Smooth muscle cell (in vitro differentiated cells): Measurements from ENCODE around the gene GIPC1. TPM values are rescaled to one million over a fixed set of nuclear protein-coding genes. Genes with fewer than 3 reads are reported as not detected.

Source experiments
- DNase-seq: peaks from one replicate; lab custom pipeline; 2025; ENCODE audit not compliant: unreplicated experiment; lab: John Stamatoyannopoulos, UW
- H2AFZ ChIP-seq: fragments of 200-600 bp; sonication (generic); 2 replicates; pipeline ENCODE4 v1.6.0; 2016; ENCODE audit warnings: antibody characterized with exemption, low read depth, mild to moderate bottlenecking
- H3F3A ChIP-seq: fragments of 200-600 bp; sonication (generic); 2 replicates; pipeline ENCODE4 v1.6.0; 2017; ENCODE audit warnings: antibody characterized with exemption, low read depth
- H3K27ac ChIP-seq: fragments of 200-600 bp; sonication (generic); 2 replicates; pipeline ENCODE4 v1.5.1; 2016; ENCODE audit warnings: low read depth, mild to moderate bottlenecking
- H3K27me3 ChIP-seq: fragments of 200-600 bp; sonication (generic); 2 replicates; pipeline ENCODE4 v1.6.1; 2016; ENCODE audit warnings: low read depth, mild to moderate bottlenecking
- H3K36me3 ChIP-seq: fragments of 200-600 bp; sonication (generic); 2 replicates; pipeline ENCODE4 v1.5.1; 2016; ENCODE audit warnings: low read depth
- H3K4me1 ChIP-seq: fragments of 200-600 bp; sonication (generic); 2 replicates; pipeline ENCODE4 v1.5.1; 2016; ENCODE audit warnings: low read depth
- H3K4me2 ChIP-seq: fragments of 200-600 bp; sonication (generic); 2 replicates; pipeline ENCODE4 v1.6.0; 2016; ENCODE audit warnings: mild to moderate bottlenecking
- H3K4me3 ChIP-seq: fragments of 200-600 bp; sonication (generic); 2 replicates; pipeline ENCODE4 v1.5.1; 2016; ENCODE audit warnings: mild to moderate bottlenecking
- H3K79me2 ChIP-seq: fragments of 200-600 bp; sonication (generic); 2 replicates; pipeline ENCODE4 v1.6.0; 2016; ENCODE audit warnings: low read depth, mild to moderate bottlenecking
- H3K9ac ChIP-seq: fragments of 200-600 bp; sonication (generic); 2 replicates; pipeline ENCODE4 v1.6.0; 2016; ENCODE audit warnings: low read depth
- H3K9me3 ChIP-seq: fragments of 200-600 bp; sonication (generic); replicated peaks from 2 replicates; pipeline ENCODE4 v1.5.1; 2016; ENCODE audit warnings: low read depth
- H4K20me1 ChIP-seq: fragments of 200-600 bp; sonication (generic); 2 replicates; pipeline ENCODE4 v1.6.0; 2016; ENCODE audit warnings: low read depth
- WGBS: methylation state at CpG from one replicate; pipeline ENCODE4 v1.1.7; 2016; ENCODE audit warnings: low lambda C conversion rate; 5-methylcytosine and 5-hydroxymethylcytosine counted together
- polyA plus RNA-seq: library from polyadenylated mRNA; unstranded; fragments of >200 nt; fragmentation: Nextera tagmentation; extraction: Ambion mirVana; gene quantifications from 2 replicates; pipeline ENCODE4 v1.2.1, GENCODE V29; 2016
- total RNA-seq: library from RNA; depleted of rRNA; stranded (reverse); fragments of >200 nt; gene quantifications from 2 replicates; pipeline ENCODE4 v1.2.3, GENCODE V29; 2014
- TF ChIP-seq, protein P1 (sequence below): fragments of 200-600 bp; sonication (generic); IDR thresholded peaks from 2 replicates; pipeline ENCODE4 v1.5.1; 2017; ENCODE audit warnings: borderline replicate concordance, mild to moderate bottlenecking, antibody characterized with exemption; ENCODE audit not compliant: insufficient read depth, poor library complexity, severe bottlenecking

GIPC1 gene
- total and polyA plus RNA-seq, 2 experiments from 2014 or later: 73.0 to 142 TPM

DNA sequence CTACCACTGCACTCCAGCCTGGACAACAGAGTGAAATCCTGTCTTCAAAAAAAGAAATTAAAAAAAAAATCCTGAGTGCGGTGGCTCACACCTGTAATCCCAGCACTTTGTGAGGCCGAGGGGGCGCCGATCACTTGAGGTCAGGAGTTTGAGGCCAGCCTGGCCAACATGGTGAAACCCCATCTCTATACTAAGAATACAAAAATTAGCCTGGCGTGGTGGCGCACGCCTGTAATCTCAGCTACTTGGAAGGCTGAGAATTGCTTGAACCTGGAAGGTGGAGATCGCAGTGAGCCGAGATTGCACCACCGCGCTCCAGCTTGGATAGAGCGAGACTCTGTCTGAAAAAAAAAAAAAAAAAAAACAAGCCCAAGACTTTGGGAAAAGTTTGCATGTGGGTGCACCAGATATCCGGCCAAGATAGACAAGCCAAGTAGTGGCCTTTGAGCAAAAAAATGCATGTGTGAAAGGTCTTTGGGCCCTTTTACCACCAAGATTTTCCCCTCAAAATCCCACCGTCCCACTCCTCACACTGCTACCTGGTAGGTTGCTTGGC, 16.6 kb upstream of the GIPC1 start:
- H3F3A ChIP-seq: peaks cover 5% of the 10 kb centered on the region
- no peak overlapping the region for H3K9ac ChIP-seq
- WGBS: 98% methylated on average over 14 of the region's 14 CpGs
- H3K27ac ChIP-seq: no peak overlapping the region
- no peak overlapping the region for H2AFZ ChIP-seq
- TF ChIP-seq, protein P1, sequence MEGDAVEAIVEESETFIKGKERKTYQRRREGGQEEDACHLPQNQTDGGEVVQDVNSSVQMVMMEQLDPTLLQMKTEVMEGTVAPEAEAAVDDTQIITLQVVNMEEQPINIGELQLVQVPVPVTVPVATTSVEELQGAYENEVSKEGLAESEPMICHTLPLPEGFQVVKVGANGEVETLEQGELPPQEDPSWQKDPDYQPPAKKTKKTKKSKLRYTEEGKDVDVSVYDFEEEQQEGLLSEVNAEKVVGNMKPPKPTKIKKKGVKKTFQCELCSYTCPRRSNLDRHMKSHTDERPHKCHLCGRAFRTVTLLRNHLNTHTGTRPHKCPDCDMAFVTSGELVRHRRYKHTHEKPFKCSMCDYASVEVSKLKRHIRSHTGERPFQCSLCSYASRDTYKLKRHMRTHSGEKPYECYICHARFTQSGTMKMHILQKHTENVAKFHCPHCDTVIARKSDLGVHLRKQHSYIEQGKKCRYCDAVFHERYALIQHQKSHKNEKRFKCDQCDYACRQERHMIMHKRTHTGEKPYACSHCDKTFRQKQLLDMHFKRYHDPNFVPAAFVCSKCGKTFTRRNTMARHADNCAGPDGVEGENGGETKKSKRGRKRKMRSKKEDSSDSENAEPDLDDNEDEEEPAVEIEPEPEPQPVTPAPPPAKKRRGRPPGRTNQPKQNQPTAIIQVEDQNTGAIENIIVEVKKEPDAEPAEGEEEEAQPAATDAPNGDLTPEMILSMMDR: no peak
- no peaks in the 10 kb centered on the region for H3K27me3 ChIP-seq
- peaks cover 6% of the 10 kb centered on the region for H3K4me1 ChIP-seq
- H3K9me3 ChIP-seq: no peaks in the 10 kb centered on the region
- no peak overlapping the region for H3K4me3 ChIP-seq
- H3K4me2 ChIP-seq: no peak overlapping the region
- peaks cover 7% of the 10 kb centered on the region for H3K36me3 ChIP-seq
- peaks cover 43% of the 10 kb centered on the region for H4K20me1 ChIP-seq
- DNase-seq: no peak
- H3K79me2 ChIP-seq: peaks cover 30% of the 10 kb centered on the region

DNA sequence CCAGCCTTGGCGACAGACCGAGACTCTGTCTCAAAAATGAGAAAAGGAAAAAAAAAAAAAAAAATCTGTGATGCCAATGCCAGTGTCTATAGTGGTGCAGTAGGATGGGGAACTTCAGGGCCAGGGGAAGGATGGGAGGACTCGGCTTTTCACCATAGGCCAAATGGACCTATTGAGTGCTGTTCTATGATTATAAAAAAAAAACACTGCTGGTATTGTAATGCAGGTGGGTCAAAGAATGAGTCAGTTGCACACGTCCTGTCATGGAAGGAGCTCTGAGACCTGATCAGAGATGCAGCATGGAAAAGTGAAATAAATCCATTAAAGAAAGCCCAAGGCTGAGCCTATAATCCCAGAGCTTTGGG, 15.3 kb upstream of the GIPC1 start:
- no peak for DNase-seq
- 93% methylated on average over 4 of the region's 4 CpGs for WGBS
- no peak overlapping the region for H3K4me2 ChIP-seq
- peaks cover 17% of the 10 kb centered on the region for H3K79me2 ChIP-seq
- H3K9me3 ChIP-seq: no peaks in the 10 kb centered on the region
- no peak overlapping the region for H2AFZ ChIP-seq
- no peak overlapping the region for H3K9ac ChIP-seq
- peak overlapping the region; percentile 10 for H3K27ac ChIP-seq
- peaks cover 2% of the 10 kb centered on the region for H3K4me1 ChIP-seq
- no peak overlapping the region for H3K4me3 ChIP-seq
- TF ChIP-seq, protein P1: no peak
- H3K27me3 ChIP-seq: no peaks in the 10 kb centered on the region
- H3F3A ChIP-seq: peaks cover 11% of the 10 kb centered on the region
- peaks cover 7% of the 10 kb centered on the region for H3K36me3 ChIP-seq
- H4K20me1 ChIP-seq: peaks cover 30% of the 10 kb centered on the region

DNA sequence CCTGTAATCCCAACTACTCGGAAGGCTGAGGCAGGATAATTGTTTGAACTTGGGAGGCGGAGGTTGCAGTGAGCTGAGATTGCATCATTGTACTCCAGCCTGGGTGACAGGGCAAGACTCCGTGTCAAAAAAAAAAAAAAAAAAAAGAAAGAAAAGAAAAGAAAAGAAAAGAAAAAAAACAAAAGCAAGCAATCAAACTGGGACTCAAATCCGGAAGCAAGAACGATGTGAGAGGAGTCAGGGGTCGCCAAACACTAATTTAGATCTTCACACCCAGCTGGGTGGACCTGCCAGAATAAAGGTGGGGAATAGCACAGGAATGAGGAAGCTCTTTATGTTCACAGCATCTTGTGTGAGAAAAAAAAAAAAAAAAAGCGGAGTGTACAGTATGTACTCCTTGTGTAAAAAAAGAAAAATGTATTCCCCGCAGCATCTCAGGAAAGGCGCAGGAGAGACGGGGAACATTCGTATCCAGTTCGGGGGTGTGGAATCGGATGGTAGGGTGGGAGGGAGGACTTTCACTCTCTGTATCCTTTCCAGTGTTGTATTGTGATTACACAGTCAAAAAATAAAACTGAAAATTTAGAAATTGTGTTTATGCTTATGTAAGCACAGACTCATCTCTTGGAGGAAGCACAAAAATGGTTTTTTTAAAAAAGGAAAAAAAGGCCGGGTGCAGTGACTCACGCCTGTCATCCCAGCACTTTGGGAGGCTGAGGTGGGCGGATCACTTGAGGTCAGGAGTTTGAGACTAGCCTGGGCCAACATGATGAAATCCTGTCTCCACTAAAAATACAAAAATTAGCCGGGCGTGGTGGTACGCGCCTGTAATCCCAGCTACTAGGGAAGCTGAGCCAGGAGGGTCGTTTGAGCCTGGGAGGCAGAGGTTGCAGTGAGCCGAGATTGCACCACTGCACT, 14.6 kb upstream of the GIPC1 start:
- H3K4me3 ChIP-seq: no peak overlapping the region
- WGBS: 72% methylated on average over 22 of the region's 22 CpGs
- no peaks in the 10 kb centered on the region for H3K9me3 ChIP-seq
- peaks cover 13% of the 10 kb centered on the region for H3F3A ChIP-seq
- H3K36me3 ChIP-seq: peaks cover 7% of the 10 kb centered on the region
- H3K27ac ChIP-seq: peak overlapping the region; percentile 14
- no peaks in the 10 kb centered on the region for H3K4me1 ChIP-seq
- H3K4me2 ChIP-seq: no peak overlapping the region
- no peaks in the 10 kb centered on the region for H3K27me3 ChIP-seq
- H4K20me1 ChIP-seq: peaks cover 24% of the 10 kb centered on the region
- no peak overlapping the region for H3K9ac ChIP-seq
- no peak for DNase-seq
- H2AFZ ChIP-seq: no peak overlapping the region
- H3K79me2 ChIP-seq: peaks cover 11% of the 10 kb centered on the region
- TF ChIP-seq, protein P1: no peak
